Right ventricle myocardium superior (tissue), 1 donor: ENCODE measurements around the gene TNFAIP1. TPM values are rescaled to one million over a fixed set of nuclear protein-coding genes. Genes with fewer than 3 reads are reported as not detected.

Experiments used
- ATAC-seq: fragments of 200-7000 bp; cut with Tn5 transposase; one replicate; pipeline ENCODE4 v1.9.1; 2020; ENCODE audit warnings: mild to moderate bottlenecking; ENCODE audit not compliant: poor library complexity
- DNase-seq: peaks from one replicate; pipeline ENCODE4 v3.0.0-alpha.2; 2020
- intact Hi-C: fragments of 100-400 bp; cut with DNase I; formaldehyde crosslinking; loops from one replicate; pipeline ENCODE4 v1.11.2; 2022
- total RNA-seq: library from RNA; stranded (reverse); fragmentation: NEBNext Ultra II Directional; extraction: Animal tissue kit (Norgen Biotek cat#: 25700); gene quantifications from one replicate; pipeline ENCODE4 v1.2.1, GENCODE V29; 2021
- donor health status: DM: no; HTN: yes; CAD: no; lungs with severe emphysema.

The TNFAIP1 gene
- total RNA-seq, 1 donor from 2014 or later = 33.8 TPM

DNA sequence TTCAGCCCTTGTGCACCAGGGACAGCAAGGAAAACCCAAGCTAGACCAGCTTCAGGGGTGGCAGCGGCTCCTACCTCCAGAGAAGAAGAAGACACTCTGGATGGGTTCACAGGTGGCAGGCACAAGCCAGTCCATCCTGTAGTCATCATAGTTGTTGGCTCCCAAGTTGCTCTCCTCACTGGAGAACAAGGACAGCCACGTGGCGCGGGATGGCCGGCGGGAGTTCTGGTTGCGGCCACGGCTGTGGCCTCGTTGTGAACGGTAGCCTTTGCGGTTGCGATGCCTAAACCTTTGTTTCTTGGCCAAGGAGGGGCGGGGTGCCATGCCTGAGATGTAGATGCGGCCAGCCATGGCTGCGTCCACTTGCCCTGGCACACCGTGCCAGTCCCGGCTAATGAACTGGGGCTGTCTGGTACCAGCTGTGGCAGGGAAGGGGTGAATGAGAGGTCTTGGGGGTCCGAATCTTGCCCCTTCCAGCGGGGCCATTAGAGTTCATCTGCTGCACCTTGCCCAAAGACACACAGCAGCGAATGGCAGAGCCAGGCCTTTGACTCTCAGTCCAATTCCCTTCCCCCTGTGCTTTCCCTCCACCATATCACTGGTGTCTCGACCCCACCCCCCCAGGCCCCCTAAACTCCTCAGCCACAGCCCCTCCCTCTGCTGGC, 32.2 kb downstream of the TNFAIP1 start:
- intact Hi-C loops = no loop called here
- no peak for ATAC-seq
- DNase-seq = no peak

DNA sequence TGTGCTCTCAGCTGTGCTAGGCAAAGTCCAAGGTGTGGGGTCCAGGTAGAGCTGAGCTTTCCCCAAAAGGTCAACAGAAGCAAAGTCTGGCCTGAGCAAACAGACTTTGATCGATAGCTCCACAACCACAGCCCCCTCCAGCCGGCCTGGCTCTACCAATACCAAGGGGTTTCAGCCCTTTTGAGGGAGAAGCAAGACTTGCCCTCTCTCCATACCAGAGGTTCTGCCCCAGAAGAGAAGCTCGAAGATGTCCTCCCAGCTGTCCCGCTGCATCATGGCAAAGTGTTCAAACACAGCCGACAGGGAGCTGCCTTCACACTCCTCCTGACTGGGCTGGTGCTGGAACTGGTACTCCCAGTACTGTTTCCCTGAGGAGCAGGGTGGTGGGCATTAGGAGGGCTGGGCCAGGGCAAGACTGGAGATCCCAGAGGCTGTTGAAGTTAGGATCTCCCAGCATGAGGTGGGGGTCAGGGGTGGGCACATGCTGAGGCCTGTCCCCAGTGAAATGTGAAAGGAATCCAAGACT, 32.8 kb downstream of the TNFAIP1 start:
- intact Hi-C loops = no loop called here
- DNase-seq = no peak

DNA sequence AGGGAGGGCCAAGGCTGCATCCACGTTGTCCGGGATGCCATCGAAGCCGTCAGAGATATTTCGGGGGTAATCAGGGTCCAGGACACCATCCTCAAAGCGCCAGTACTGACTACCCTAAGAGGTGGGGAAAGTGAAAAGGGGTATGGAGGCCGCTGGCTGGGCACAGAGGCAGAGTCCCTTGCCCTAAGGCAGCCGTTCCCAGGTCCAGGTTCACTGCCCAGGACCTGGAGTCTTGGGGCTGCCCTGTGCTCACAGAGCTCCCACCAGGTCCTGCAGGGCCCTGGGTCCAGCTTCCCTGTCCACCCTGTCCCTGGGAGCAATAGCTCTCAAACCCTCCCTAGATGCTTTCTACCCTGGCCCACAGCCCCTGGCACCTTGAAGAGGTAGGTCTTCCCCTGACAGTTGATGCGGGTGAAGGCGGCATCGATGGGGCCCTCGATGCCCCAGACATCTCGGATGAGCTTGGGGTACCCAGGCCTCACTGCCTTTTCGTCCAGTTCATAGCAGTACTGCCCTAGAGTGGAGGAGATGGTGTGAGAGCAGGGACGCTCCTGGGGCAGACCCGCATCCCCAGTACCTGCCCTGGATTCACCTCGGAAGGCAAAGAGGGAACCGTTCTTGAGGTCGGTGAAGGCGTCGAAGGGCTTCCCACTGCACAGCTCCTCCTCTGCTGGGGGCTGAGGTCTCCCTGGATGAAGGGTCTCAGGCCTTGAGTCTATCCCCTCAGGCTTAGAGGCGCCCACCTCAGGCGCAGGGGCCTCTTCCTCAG, 33.5 kb downstream of the TNFAIP1 start:
- intact Hi-C loops = no loop called here
- ATAC-seq = no peak
- DNase-seq = no peak

More for the DNA sequence above, 32.8 kb downstream of the TNFAIP1 start:
- ATAC-seq = no peak

DNA sequence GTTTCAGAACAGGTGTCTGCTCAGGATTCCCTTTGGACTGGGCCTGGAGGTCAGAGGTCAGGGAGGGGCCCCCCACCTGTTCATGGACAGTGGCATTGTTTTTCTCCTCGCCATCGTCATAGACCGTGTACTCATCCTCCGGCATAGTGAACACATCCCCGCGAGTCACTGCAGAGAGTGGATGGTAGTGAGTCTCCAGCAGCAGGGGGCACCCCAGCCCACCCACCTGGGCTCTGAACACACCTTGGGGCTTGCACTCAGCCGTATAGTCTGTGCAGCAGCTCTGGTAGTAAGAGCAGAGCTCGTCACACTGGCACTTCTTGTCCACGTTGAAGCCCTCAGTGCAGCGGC, 34.1 kb downstream of the TNFAIP1 start:
- ATAC-seq (no peak), DNase-seq (no peak)
- intact Hi-C loops = no loop called here

DNA sequence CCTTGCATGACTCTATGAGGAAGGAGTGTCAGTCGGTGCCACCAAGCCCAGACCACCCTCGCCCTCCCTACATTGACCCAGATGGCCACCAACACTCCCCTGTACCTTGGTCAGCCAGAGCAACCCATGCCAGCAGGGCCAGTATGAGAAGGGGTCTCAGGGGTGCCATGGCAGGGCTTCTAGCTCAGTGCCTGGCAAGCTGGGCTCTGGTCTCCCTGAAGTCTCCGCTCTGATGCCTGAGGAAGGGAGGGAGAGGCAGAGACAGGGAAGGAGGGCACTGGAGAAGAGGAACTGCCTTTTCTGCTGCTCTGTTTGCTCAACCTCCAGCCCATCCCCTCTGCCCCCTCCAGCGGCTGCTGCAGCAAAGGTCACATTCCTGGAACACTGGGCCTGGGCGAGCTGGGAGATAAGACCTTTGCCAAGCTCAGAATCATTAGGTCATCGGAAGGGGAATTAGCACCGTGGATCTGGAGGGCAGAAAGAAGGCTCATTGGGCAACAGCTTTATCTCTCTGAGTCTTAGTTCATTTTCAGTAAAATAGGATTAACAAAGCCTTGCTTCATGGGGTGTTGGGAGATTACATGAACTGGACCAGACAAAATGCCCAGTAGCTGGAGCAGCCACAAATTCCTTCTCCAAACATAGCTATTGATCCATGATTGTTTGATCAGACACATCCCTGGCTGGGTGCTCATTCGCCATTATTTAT, 34.6 kb downstream of the TNFAIP1 start, which contains the start of gene VTN:
Gene VTN (minus strand): TSS at position 273 of the 709 bp plus-strand sequence. CDS start 104 bp downstream, at position 169.
- intact Hi-C loops = no loop called here
- ATAC-seq (peak; percentile 61), DNase-seq (peak; percentile 64)

DNA sequence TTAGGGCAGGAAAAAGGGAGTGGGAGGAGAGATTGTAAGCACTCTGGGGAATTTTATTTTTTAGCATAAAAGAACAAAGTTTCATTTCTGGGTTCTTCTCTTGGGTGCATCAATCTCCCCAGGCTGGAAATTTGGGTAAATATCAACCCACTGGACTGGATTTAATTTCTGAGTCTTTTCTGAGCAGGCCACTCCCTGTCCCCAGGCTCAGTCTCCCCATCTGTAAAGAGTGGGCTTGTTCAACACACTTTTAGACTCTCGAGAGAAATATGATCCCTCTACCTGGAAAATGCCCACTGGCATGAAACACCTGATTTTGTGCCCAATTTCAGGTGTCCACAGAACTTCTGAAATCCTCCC, 35.2 kb downstream of the TNFAIP1 start:
- intact Hi-C loops = no loop called here
- DNase-seq (no peak), ATAC-seq (no peak)

DNA sequence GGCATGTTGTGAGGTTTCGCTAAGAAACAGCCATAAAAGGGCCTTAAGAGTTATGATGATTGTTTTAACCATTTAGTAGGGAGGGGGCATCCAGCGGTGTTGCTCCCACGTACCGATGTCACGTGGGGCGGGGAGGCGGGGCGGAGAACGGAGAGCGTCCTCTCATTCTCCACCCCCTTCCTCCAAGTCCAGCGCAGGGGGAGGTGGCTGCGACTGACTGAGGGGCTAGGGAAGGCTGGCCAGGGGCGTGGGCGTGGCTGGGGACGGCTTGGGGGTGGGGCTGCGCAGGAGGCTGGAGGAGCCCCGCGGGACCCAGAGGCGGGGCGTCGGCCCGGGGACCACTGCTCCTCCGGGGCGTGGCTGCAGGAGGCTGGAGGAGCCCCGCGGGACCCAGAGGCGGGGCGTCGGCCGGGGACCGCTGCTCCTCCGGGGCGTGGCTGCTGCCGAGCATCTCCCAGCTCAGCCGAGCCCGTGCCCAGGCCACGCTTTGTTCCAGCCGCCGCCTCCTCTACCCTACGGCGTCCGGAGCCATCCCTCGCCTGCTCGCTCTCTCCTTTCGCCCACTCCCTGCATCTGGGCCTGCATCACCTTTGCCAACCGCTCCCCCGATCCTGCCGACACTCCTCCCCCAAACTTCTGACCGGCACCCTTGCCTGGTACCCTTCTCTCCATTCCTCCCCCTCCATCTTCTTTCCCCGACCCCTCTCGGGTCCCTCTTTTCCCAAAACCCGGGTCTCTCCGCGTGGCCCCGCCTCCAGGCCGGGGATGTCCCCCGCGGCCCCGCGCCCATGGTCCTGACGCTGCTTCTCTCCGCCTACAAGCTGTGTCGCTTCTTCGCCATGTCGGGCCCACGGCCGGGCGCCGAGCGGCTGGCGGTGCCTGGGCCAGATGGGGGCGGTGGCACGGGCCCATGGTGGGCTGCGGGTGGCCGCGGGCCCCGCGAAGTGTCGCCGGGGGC, 36.0 kb downstream of the TNFAIP1 start, which contains the start of gene SARM1:
Gene SARM1 (plus strand): TSS at position 450 of the 958 bp plus-strand sequence. CDS start 339 bp downstream, at position 789.
- intact Hi-C loops = no loop called here
- peak; percentile 92 for DNase-seq

DNA sequence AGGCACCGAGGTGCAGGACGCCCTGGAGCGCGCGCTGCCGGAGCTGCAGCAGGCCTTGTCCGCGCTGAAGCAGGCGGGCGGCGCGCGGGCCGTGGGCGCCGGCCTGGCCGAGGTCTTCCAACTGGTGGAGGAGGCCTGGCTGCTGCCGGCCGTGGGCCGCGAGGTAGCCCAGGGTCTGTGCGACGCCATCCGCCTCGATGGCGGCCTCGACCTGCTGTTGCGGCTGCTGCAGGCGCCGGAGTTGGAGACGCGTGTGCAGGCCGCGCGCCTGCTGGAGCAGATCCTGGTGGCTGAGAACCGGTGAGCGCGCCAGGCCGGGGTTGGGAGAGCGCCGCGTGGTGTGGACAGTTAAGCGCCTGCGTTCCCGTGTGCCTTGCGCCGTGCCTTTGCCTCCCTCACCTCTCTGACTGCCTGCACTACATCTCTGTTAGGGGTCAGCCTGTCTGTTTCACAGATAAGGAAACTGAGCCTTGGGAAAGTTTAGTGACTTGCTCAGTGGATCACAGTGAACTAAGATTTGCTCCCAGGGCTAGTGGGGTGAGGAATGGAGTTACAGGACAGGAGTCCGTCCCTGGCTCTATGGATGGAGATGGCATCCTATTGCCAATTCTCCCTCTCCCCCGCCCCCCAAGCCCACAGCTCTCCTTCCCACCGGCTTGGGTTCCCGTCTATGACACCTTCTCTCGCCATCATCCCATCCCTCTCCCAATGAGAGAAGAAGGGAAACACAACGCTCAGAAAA, 36.8 kb downstream of the TNFAIP1 start:
- peak; percentile 13 for ATAC-seq
- peak; percentile 61 for DNase-seq
- intact Hi-C loops = no loop called here

More for the DNA sequence above, 36.0 kb downstream of the TNFAIP1 start, which contains the start of gene SARM1:
- ATAC-seq = peak; percentile 87

DNA sequence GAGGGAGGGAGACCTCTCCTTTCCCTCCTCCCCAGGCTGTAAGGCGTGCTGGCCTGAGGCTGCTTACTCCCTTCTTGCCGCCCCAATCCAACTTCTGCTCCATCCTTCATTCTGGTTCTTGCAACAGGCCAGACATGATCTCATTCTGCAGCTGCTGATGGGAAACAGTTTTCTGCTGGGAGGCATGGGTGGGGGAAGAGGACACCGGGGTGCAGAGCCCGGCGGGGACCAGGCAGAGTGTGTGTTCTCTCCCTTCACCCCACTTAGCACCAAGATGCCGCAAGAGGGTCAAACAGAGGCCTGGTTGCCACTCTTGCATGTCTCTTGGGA, 37.3 kb downstream of the TNFAIP1 start:
- ATAC-seq (no peak), DNase-seq (no peak)
- intact Hi-C loops = no loop called here

DNA sequence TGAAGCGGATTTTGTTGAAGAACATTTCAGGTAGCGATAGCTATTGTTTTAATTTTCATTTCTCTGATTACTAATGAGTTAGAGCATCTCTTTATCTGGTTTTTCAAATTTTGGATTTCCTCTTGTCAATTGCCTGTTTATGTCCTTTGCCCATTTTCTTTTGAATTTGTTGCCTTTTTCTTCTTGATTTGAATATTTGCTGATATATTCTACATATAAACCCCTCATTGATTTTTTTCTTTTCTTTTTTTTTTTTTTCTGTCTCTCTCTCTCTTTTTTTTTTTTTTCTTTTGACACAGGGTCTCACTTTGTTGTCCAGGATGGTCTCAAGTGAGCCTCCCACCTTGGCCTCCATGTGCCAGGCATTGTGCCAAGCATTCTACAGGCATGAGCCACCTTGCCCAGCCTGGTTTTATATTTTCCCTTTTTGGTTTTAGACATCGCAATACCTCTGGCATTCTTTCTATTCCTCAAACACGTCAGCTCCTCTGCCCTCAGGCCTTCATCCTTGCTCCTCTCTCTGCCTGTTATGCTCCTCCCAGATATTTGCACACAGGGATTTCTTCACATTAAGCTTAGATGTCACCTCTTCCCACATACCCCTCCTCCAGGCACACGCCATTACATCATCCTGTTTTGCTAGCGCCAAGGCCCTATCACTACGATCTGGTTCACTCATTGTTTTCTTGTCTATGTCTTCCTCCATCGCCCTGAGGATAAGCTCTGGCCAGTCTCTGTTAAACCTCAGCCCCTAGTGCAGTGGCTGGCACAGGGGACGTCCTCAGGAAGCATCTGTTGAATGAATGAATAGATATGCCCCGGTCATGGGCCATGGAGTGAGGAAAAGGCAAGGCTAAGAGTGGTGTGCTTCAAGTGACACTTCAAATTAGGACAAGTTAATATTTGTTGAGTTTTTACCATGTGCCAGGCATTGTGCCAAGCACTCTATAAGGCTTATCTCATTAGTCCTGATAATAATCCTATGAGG, 44.5 kb downstream of the TNFAIP1 start:
- no peak for ATAC-seq
- DNase-seq = no peak
- intact Hi-C loops = no loop called here

DNA sequence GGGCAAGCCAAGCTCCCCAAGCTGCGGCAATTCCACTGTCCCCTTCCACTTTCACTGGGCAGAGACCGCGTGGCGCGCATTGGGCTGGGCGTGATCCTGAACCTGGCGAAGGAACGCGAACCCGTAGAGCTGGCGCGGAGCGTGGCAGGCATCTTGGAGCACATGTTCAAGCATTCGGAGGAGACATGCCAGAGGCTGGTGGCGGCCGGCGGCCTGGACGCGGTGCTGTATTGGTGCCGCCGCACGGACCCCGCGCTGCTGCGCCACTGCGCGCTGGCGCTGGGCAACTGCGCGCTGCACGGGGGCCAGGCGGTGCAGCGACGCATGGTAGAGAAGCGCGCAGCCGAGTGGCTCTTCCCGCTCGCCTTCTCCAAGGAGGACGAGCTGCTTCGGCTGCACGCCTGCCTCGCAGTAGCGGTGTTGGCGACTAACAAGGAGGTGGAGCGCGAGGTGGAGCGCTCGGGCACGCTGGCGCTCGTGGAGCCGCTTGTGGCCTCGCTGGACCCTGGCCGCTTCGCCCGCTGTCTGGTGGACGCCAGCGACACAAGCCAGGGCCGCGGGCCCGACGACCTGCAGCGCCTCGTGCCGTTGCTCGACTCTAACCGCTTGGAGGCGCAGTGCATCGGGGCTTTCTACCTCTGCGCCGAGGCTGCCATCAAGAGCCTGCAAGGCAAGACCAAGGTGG, 45.7 kb downstream of the TNFAIP1 start:
- ATAC-seq = peak; percentile 45
- intact Hi-C loops = no loop called here
- DNase-seq = no peak

DNA sequence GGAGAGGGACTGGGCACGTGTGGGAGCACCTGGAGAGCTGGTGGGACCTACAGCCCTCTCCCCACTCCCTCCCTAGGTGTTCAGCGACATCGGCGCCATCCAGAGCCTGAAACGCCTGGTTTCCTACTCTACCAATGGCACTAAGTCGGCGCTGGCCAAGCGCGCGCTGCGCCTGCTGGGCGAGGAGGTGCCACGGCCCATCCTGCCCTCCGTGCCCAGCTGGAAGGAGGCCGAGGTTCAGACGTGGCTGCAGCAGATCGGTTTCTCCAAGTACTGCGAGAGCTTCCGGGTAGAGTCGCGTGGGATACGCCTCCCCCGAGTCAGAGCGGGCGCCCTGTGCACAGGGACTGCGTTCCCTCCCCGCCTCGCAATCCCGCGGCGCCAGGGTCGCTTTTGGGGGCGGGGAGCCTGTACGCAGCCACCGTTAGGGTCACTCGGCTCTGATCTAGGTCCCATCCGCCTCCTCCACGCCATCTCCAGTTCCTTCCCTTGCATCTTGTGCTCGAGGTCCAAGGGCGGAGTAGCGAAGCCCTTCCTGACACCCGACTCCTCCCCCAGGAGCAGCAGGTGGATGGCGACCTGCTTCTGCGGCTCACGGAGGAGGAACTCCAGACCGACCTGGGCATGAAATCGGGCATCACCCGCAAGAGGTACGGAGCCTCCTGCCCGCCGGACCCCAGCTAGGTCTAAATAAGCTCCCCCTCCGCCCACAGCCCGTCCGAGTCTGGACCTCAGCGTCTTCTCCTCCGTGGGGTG, 48.9 kb downstream of the TNFAIP1 start:
- DNase-seq (peak; percentile 74), ATAC-seq (peak; percentile 89)
- intact Hi-C loops = no loop called here

DNA sequence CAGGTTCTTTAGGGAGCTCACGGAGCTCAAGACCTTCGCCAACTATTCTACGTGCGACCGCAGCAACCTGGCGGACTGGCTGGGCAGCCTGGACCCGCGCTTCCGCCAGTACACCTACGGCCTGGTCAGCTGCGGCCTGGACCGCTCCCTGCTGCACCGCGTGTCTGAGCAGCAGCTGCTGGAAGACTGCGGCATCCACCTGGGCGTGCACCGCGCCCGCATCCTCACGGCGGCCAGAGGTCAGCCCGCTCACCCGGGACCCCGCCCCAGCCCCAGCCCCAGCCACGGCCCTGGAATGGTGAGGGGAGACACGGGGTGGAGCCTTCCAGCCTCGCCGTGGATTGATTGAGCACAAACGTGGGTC, 49.5 kb downstream of the TNFAIP1 start:
- intact Hi-C loops = no loop called here
- DNase-seq (no peak), ATAC-seq (peak; percentile 26)

DNA sequence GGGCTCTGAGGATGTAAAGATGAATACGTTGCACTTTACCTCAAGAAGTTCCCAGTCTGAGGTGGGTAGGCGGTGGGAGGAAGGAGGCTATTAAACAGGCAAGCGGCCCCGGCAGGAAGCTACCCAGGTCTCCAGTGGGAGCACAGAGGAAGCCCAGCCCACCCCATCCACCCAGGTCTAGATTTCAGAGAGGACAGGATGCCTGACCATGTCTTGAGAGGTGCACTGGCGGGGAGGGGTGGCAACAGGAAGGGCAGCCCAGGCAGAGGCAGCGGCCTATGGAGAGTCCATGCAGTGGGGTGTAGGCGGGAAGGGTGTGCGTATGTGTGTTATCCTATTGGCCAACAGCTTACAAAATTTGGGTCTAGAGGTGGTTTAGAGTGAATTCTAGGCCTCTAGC, 49.8 kb downstream of the TNFAIP1 start:
- intact Hi-C loops = no loop called here
- ATAC-seq = no peak
- DNase-seq = no peak

DNA sequence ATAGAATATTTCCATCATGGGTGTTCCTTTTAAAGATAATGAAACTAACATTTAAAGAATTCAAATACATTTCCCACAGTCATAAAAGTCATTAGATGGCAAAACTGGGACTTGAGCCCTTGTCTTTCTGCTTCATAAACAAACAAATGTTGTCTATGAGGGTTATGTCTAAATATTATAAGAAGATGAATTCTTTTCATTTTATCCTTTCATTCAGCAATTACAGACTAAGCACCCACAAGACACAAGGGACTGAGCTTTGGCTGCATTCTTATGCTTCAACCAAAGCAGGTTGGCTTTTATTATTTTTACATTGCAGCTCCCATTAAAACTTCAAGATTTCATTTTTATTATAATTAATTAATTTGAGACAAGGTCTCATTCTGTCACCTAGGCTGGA, 50.8 kb downstream of the TNFAIP1 start:
- DNase-seq = no peak
- ATAC-seq = no peak
- intact Hi-C loops = no loop called here
